Measurements from ENCODE around the gene OR2G6. TPM values are rescaled to one million over a fixed set of nuclear protein-coding genes. Genes with fewer than 3 reads are reported as not detected.
"Not testable (repeated sequence)": the region's sequence is repeated elsewhere in the genome, so short reads cannot be mapped to it uniquely, and the experiment has no call there.

Gene OR2G6
- total RNA-seq, 1 donor from 2014 or later = not detected

DNA sequence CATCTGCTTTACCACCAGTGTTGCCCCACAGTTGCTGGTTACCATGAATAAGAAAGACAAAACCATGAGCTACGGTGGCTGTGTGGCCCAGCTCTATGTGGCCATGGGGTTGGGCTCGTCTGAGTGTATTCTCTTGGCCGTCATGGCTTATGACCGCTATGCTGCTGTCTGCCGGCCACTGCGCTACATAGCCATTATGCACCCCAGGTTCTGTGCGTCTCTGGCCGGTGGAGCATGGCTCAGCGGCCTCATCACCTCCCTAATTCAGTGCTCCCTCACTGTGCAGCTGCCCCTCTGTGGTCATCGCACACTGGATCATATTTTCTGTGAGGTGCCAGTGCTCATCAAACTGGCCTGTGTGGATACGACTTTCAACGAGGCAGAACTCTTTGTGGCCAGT, 14.0 kb downstream of the OR2G6 start:
- no peaks in the 10 kb centered on the region for H3K4me1 Mint-ChIP-seq (ENCODE audit: unreplicated experiment)
- no peaks in the 10 kb centered on the region for H3K36me3 Mint-ChIP-seq (ENCODE audit: unreplicated experiment)
- H3K27ac Mint-ChIP-seq (ENCODE audit: unreplicated experiment) = no peak overlapping the region
- no peak for TF ChIP-seq CTCF (IDR thresholded peaks at IDR 0.05)
- peak; percentile 70 for DNase-seq (ENCODE audit: extremely low spot score, unreplicated experiment)
- H3K27me3 Mint-ChIP-seq (ENCODE audit: unreplicated experiment) = no peaks in the 10 kb centered on the region
- no peak overlapping the region for H3K4me3 Mint-ChIP-seq (ENCODE audit: unreplicated experiment)
- H3K9me3 Mint-ChIP-seq (ENCODE audit: unreplicated experiment) = peaks cover 25% of the 10 kb centered on the region

GRCh38 chr1:248537449-248537848, 29.6 kb downstream of the OR2G6 start:
- H3K27me3 Mint-ChIP-seq (ENCODE audit: unreplicated experiment); H3K4me1 Mint-ChIP-seq (ENCODE audit: unreplicated experiment); H3K9me3 Mint-ChIP-seq (ENCODE audit: unreplicated experiment); H3K27ac Mint-ChIP-seq (ENCODE audit: unreplicated experiment); H3K36me3 Mint-ChIP-seq (ENCODE audit: unreplicated experiment); DNase-seq (ENCODE audit: extremely low spot score, unreplicated experiment); H3K4me3 Mint-ChIP-seq (ENCODE audit: unreplicated experiment): not testable (repeated sequence)

GRCh38 chr1:248547383-248547782, 39.5 kb downstream of the OR2G6 start:
- not testable (repeated sequence) for H3K9me3 Mint-ChIP-seq (ENCODE audit: unreplicated experiment); H3K27ac Mint-ChIP-seq (ENCODE audit: unreplicated experiment); H3K27me3 Mint-ChIP-seq (ENCODE audit: unreplicated experiment); H3K4me1 Mint-ChIP-seq (ENCODE audit: unreplicated experiment); H3K4me3 Mint-ChIP-seq (ENCODE audit: unreplicated experiment); H3K36me3 Mint-ChIP-seq (ENCODE audit: unreplicated experiment); DNase-seq (ENCODE audit: extremely low spot score, unreplicated experiment)

- not testable (repeated sequence) for H3K36me3 Mint-ChIP-seq (ENCODE audit: unreplicated experiment); H3K4me3 Mint-ChIP-seq (ENCODE audit: unreplicated experiment); H3K9me3 Mint-ChIP-seq (ENCODE audit: unreplicated experiment); H3K27ac Mint-ChIP-seq (ENCODE audit: unreplicated experiment); DNase-seq (ENCODE audit: extremely low spot score, unreplicated experiment); H3K4me1 Mint-ChIP-seq (ENCODE audit: unreplicated experiment); H3K27me3 Mint-ChIP-seq (ENCODE audit: unreplicated experiment)
Observed at GRCh38 chr1:248551027-248551426, 43.2 kb downstream of the OR2G6 start.

DNA sequence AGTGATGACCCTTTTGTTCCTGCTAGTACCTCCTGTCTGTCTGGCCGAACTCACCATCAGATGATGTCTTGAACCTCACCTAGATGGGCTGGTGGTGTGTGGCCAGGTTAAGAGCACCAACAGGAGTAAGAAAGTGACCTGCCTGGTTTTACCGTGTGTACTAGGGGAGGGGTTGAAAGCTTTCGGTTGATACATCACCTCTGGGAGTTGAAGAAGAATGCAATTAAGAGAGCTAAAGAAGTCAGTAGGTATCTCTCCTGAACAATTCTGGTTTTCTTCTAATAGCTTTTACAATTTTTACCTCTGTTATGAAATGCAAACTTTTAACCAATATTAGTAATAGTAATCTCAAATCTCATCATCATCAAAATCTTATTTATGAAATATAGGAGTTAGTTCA, 54.8 kb downstream of the OR2G6 start, which contains the start of gene OR2T29:
Gene OR2T29, minus strand, starts transcription at position 101 of the 400 bp plus-strand sequence. CDS start 3,281 bp downstream, outside the sequence.
- not testable (repeated sequence) for DNase-seq (ENCODE audit: extremely low spot score, unreplicated experiment); H3K27ac Mint-ChIP-seq (ENCODE audit: unreplicated experiment); H3K36me3 Mint-ChIP-seq (ENCODE audit: unreplicated experiment); H3K4me3 Mint-ChIP-seq (ENCODE audit: unreplicated experiment); H3K4me1 Mint-ChIP-seq (ENCODE audit: unreplicated experiment); H3K9me3 Mint-ChIP-seq (ENCODE audit: unreplicated experiment); H3K27me3 Mint-ChIP-seq (ENCODE audit: unreplicated experiment)

DNA sequence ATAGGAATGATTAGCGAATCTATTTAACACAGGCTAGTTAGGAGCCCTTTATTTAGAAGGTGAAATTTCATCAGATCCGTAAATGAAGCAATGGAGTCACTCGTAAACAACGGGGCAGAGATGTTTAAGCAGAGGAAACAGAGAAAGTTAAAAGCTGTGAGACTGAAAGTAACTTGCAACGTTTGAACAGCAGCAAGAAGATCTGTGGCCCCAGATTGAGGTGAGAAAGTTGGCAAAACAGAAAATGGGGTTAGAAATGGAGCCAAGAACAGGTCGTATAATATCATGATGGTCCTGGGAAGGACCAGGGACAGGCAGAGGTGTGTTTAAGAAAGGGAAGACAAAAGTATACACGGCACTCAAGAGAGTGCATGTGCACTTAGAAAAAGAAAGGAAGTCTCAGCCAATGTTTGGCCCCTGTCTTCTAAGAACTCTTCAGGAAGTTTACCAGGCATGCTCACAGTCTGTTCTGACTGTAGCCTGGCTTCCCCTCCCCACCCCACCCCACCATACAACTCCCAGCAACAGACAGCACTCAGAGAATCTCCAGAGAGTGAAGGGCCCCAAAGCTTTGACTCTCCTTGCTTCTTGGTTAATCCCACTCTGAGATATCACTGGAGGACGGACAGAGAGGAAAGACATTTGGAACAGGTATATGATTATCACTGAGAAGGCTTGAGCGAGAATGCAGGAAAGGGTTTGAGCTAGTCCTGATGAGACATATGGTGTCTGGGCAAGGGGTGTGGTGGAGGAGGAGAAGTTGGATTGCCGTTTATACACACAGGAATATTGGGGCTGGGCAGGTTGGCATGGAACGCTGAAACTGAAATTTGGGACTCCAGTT, 57.9 kb downstream of the OR2G6 start:
- not testable (repeated sequence) for H3K27ac Mint-ChIP-seq (ENCODE audit: unreplicated experiment); DNase-seq (ENCODE audit: extremely low spot score, unreplicated experiment); H3K4me1 Mint-ChIP-seq (ENCODE audit: unreplicated experiment); H3K4me3 Mint-ChIP-seq (ENCODE audit: unreplicated experiment); H3K9me3 Mint-ChIP-seq (ENCODE audit: unreplicated experiment); H3K27me3 Mint-ChIP-seq (ENCODE audit: unreplicated experiment); H3K36me3 Mint-ChIP-seq (ENCODE audit: unreplicated experiment)

GRCh38 chr1:248569049-248569448, 61.2 kb downstream of the OR2G6 start:
- not testable (repeated sequence) for H3K27ac Mint-ChIP-seq (ENCODE audit: unreplicated experiment); H3K9me3 Mint-ChIP-seq (ENCODE audit: unreplicated experiment); H3K27me3 Mint-ChIP-seq (ENCODE audit: unreplicated experiment); H3K36me3 Mint-ChIP-seq (ENCODE audit: unreplicated experiment); H3K4me1 Mint-ChIP-seq (ENCODE audit: unreplicated experiment); H3K4me3 Mint-ChIP-seq (ENCODE audit: unreplicated experiment); DNase-seq (ENCODE audit: extremely low spot score, unreplicated experiment)

DNA sequence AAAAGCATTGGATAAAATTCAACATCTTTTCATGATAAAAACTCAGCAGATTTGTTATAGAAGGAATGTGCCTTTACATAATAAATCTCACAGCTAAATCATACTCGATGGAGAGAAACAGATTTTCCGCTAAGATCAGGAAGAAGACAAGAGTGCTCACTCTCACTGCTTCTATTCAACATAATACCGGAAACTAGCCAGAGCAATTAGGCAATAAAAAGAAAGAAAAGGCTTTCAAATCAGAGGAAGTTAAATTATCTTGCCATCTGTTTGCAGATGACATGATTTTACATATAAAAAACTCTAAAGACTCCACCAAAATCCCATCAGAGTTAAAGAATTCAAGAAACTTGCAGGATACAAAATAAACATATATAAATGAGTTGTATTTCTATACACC, 62.9 kb downstream of the OR2G6 start:
- not testable (repeated sequence) for H3K27me3 Mint-ChIP-seq (ENCODE audit: unreplicated experiment)

GRCh38 chr1:248572049-248572448, 64.2 kb downstream of the OR2G6 start:
- H3K9me3 Mint-ChIP-seq (ENCODE audit: unreplicated experiment) = peaks cover 17% of the 10 kb centered on the region
- not testable (repeated sequence) for H3K36me3 Mint-ChIP-seq (ENCODE audit: unreplicated experiment); DNase-seq (ENCODE audit: extremely low spot score, unreplicated experiment); H3K4me1 Mint-ChIP-seq (ENCODE audit: unreplicated experiment); H3K27me3 Mint-ChIP-seq (ENCODE audit: unreplicated experiment); H3K27ac Mint-ChIP-seq (ENCODE audit: unreplicated experiment); H3K4me3 Mint-ChIP-seq (ENCODE audit: unreplicated experiment)

More for the DNA sequence above, 62.9 kb downstream of the OR2G6 start:
- not testable (repeated sequence) for DNase-seq (ENCODE audit: extremely low spot score, unreplicated experiment); H3K27ac Mint-ChIP-seq (ENCODE audit: unreplicated experiment); H3K4me3 Mint-ChIP-seq (ENCODE audit: unreplicated experiment); H3K36me3 Mint-ChIP-seq (ENCODE audit: unreplicated experiment); H3K9me3 Mint-ChIP-seq (ENCODE audit: unreplicated experiment); H3K4me1 Mint-ChIP-seq (ENCODE audit: unreplicated experiment)

DNA sequence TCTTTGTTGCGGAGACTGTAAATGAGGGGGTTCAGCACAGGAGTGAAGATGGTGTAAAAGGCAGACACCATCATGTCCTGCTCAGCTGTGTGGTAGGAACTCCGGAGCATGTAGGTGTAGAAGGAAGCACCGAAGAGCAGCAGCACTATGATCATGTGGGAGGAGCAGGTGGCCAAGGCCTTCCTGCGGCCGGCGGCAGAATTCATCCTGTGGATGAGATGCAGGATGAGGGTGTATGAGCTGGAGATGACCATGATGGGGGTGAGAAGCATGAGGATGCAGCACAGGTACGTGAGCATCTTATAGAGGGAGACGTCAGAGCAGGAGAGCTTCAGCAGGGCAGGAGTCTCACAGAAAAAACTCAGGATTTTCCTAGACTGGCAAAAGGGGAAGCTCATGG, 66.0 kb downstream of the OR2G6 start:
- H3K36me3 Mint-ChIP-seq (ENCODE audit: unreplicated experiment); H3K4me1 Mint-ChIP-seq (ENCODE audit: unreplicated experiment); DNase-seq (ENCODE audit: extremely low spot score, unreplicated experiment); H3K4me3 Mint-ChIP-seq (ENCODE audit: unreplicated experiment); H3K27me3 Mint-ChIP-seq (ENCODE audit: unreplicated experiment); H3K27ac Mint-ChIP-seq (ENCODE audit: unreplicated experiment): not testable (repeated sequence)
- peaks cover 22% of the 10 kb centered on the region for H3K9me3 Mint-ChIP-seq (ENCODE audit: unreplicated experiment)

DNA sequence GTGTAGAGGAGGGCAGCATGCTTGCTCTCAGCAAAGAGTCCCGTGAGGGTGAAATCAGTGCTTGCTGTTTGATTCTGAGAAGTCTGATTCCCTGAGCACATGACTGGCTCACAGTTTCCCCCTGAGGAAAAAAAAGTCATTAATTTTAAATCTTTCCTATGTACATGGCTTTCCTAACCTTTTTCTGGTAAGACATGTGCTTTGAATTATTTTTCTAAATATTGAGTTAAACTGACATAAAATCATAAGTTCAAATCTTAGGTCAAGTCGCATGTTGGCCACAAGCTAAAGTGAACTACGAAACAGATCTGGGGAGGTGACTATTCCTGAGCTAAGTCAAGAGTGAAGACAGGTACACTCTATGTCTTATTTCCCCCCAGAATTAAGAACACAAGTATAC, 66.8 kb downstream of the OR2G6 start, which contains the start of gene OR2T34:
Gene OR2T34, minus strand, starts transcription at position 101 of the 400 bp plus-strand sequence. Its CDS starts 0 bp downstream, at position 101.
- H3K4me1 Mint-ChIP-seq (ENCODE audit: unreplicated experiment); H3K27me3 Mint-ChIP-seq (ENCODE audit: unreplicated experiment); H3K36me3 Mint-ChIP-seq (ENCODE audit: unreplicated experiment); H3K4me3 Mint-ChIP-seq (ENCODE audit: unreplicated experiment); H3K27ac Mint-ChIP-seq (ENCODE audit: unreplicated experiment); DNase-seq (ENCODE audit: extremely low spot score, unreplicated experiment): not testable (repeated sequence)
- peaks cover 25% of the 10 kb centered on the region for H3K9me3 Mint-ChIP-seq (ENCODE audit: unreplicated experiment)
